Mesothelial cell of epicardium (in vitro differentiated cells): Measurements from ENCODE around the gene TTLL11. TPM values are rescaled to one million over a fixed set of nuclear protein-coding genes. Genes with fewer than 3 reads are reported as not detected.

Experiments
- DNase-seq, 2 experiments: peaks; one replicate each; pipeline ENCODE4 v3.0.0; 2021; ENCODE audit warnings: low spot score in 2 of 2; ENCODE audit not compliant: unreplicated experiment in 2 of 2
- H3K27ac Mint-ChIP-seq: 2 replicates; pipeline ENCODE4 v1.8.0; 2021; ENCODE audit warnings: mixed read lengths
- H3K27me3 Mint-ChIP-seq: 2 replicates; pipeline ENCODE4 v1.8.0; 2021; ENCODE audit warnings: low read depth, mixed read lengths
- H3K36me3 Mint-ChIP-seq: 2 replicates; pipeline ENCODE4 v1.8.0; 2021; ENCODE audit warnings: mixed read lengths
- H3K4me1 Mint-ChIP-seq: 2 replicates; pipeline ENCODE4 v1.8.0; 2021; ENCODE audit warnings: mixed read lengths
- H3K4me3 Mint-ChIP-seq: 2 replicates; pipeline ENCODE4 v1.8.0; 2021; ENCODE audit warnings: mild to moderate bottlenecking, moderate library complexity, mixed read lengths
- H3K9me3 Mint-ChIP-seq: 2 replicates; pipeline ENCODE4 v1.8.0; 2021; ENCODE audit warnings: mixed read lengths
- total RNA-seq: library from RNA; stranded (reverse); gene quantifications from 3 replicates; pipeline ENCODE4 v1.2.1, GENCODE V29; 2021
- TF ChIP-seq, protein P1 (sequence below): fragments of 200-600 bp; sonication (generic); IDR thresholded peaks from one replicate; pipeline ENCODE4 v1.5.0; 2021; ENCODE audit warnings: antibody characterized with exemption; ENCODE audit not compliant: unreplicated experiment

The TTLL11 gene
- total RNA-seq, 1 donor from 2014 or later, result 4.8 TPM

- Mint-ChIP-seq H3K4me1 (no peaks in the 10 kb centered on the region), H3K27me3 (peaks cover 11% of the 10 kb centered on the region)
- DNase-seq, result no peak
Measured at GRCh38 chr9:122065923-122066629, 27.0 kb downstream of the TTLL11 start.

DNA sequence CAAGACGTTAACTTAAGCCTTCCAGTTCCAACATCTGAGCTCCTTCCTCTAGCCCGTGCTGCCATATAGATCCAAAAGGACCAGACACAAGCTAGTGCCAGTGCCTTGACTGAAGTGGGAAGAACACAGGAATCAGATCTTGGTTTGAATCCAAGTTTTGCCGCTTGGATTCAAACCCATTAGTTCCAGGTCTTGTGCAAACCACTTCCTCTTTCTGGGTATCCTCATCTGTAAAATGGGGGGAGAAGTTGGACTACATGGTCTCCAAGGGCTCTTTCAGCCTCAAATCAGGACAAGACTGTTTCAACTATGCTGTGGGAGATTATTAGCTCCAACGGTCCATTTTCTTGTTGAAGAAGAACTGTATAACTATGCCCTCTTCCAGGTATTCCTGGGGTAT is 32.6 kb downstream of the TTLL11 start:
- H3K36me3 Mint-ChIP-seq, result no peaks in the 10 kb centered on the region
- DNase-seq, result no peak
- TF ChIP-seq, protein P1, sequence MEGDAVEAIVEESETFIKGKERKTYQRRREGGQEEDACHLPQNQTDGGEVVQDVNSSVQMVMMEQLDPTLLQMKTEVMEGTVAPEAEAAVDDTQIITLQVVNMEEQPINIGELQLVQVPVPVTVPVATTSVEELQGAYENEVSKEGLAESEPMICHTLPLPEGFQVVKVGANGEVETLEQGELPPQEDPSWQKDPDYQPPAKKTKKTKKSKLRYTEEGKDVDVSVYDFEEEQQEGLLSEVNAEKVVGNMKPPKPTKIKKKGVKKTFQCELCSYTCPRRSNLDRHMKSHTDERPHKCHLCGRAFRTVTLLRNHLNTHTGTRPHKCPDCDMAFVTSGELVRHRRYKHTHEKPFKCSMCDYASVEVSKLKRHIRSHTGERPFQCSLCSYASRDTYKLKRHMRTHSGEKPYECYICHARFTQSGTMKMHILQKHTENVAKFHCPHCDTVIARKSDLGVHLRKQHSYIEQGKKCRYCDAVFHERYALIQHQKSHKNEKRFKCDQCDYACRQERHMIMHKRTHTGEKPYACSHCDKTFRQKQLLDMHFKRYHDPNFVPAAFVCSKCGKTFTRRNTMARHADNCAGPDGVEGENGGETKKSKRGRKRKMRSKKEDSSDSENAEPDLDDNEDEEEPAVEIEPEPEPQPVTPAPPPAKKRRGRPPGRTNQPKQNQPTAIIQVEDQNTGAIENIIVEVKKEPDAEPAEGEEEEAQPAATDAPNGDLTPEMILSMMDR, result no peak
- H3K4me1 Mint-ChIP-seq, result no peaks in the 10 kb centered on the region
- no peak overlapping the region for H3K27ac Mint-ChIP-seq
- H3K9me3 Mint-ChIP-seq, result no peaks in the 10 kb centered on the region
- H3K27me3 Mint-ChIP-seq, result peaks cover 8% of the 10 kb centered on the region
- H3K4me3 Mint-ChIP-seq, result no peak overlapping the region

More at GRCh38 chr9:122065923-122066629, 27.0 kb downstream of the TTLL11 start:
- TF ChIP-seq, protein P1, result no peak
- Mint-ChIP-seq H3K4me3 (no peak overlapping the region), H3K27ac (no peak overlapping the region), H3K9me3 (no peaks in the 10 kb centered on the region), H3K36me3 (no peaks in the 10 kb centered on the region)

DNA sequence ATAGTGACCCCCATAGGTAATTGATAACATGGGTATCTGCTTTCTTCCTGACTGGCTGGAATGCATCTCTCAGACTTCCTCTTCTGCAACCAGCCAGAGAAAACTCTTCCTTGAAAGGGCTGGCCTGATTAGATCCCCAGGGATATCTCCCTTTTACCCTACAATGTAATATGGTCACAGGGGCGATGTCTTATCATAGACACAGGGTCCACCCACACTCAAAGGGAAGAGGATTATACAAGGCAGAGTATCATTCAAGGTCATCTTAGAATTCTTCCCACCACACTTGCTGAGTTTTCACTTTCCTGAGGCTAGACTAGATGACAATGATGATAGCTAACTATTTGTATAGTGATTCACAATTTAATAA is 33.2 kb downstream of the TTLL11 start:
- DNase-seq, result no peak
- Mint-ChIP-seq H3K36me3 (no peaks in the 10 kb centered on the region), H3K27ac (no peak overlapping the region), H3K4me3 (no peak overlapping the region), H3K9me3 (no peaks in the 10 kb centered on the region), H3K4me1 (no peaks in the 10 kb centered on the region), H3K27me3 (peaks cover 8% of the 10 kb centered on the region)
- TF ChIP-seq, protein P1, result no peak

GRCh38 chr9:122059214-122059954 is 33.7 kb downstream of the TTLL11 start:
- no peaks in the 10 kb centered on the region for H3K36me3 Mint-ChIP-seq
- DNase-seq, result no peak
- H3K9me3 Mint-ChIP-seq, result no peaks in the 10 kb centered on the region
- H3K4me3 Mint-ChIP-seq, result no peak overlapping the region
- peaks cover 6% of the 10 kb centered on the region for H3K27me3 Mint-ChIP-seq
- H3K4me1 Mint-ChIP-seq, result no peaks in the 10 kb centered on the region
- H3K27ac Mint-ChIP-seq, result no peak overlapping the region
- TF ChIP-seq, protein P1, result no peak

DNA sequence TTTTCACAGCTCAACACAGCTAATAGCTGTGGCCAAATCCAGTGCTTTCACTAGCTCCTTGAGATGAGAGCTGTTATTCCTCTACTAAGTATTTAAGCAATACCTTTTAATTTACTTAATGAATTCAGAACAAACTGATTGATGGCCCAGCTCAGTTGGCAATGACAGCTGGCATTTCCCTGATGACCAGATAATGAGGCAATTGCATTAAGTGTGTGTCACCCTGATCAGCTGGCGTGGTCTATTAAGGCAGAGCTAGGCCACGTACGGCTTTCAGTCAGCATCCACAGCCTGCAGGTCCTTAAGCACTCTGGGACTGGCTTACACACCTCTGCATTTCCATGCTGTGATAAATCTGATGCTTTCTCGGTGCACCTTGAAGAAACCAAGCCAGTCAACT is 34.4 kb downstream of the TTLL11 start:
- TF ChIP-seq, protein P1, result no peak
- Mint-ChIP-seq H3K36me3 (no peaks in the 10 kb centered on the region), H3K9me3 (no peaks in the 10 kb centered on the region), H3K27me3 (peaks cover 5% of the 10 kb centered on the region), H3K4me3 (no peak overlapping the region), H3K4me1 (no peaks in the 10 kb centered on the region), H3K27ac (no peak overlapping the region)
- no peak for DNase-seq
